Left ventricle myocardium superior (tissue), 1 donor: ENCODE data around the gene SRGAP1. TPM values are rescaled to one million over a fixed set of nuclear protein-coding genes. Genes with fewer than 3 reads are reported as not detected.
A peak's percentile ranks its signal among the peaks of the same experiment; 100 is the strongest.
"Not testable (repeated sequence)": the region's sequence is repeated elsewhere in the genome, so short reads cannot be mapped to it uniquely, and the experiment has no call there.

Source experiments
- ATAC-seq: fragments of 200-7000 bp; cut with Tn5 transposase; one replicate; pipeline ENCODE4 v1.9.1; 2020; ENCODE audit warnings: mild to moderate bottlenecking, moderate library complexity
- DNase-seq: peaks from one replicate; pipeline ENCODE4 v3.0.0-alpha.2; 2020
- intact Hi-C: fragments of 100-400 bp; cut with micrococcal nuclease; formaldehyde crosslinking; loops from one replicate; pipeline ENCODE4 v1.11.0; 2022
- total RNA-seq: library from RNA; stranded (reverse); fragmentation: NEBNext Ultra II Directional; extraction: Animal tissue kit (Norgen Biotek cat#: 25700); gene quantifications from one replicate; pipeline ENCODE4 v1.2.1, GENCODE V29; 2021
- donor health status: DM: no; HTN: yes; CAD: no; lungs with severe emphysema.

The SRGAP1 gene
- total RNA-seq, 1 donor from 2014 or later = 2.6 TPM

DNA sequence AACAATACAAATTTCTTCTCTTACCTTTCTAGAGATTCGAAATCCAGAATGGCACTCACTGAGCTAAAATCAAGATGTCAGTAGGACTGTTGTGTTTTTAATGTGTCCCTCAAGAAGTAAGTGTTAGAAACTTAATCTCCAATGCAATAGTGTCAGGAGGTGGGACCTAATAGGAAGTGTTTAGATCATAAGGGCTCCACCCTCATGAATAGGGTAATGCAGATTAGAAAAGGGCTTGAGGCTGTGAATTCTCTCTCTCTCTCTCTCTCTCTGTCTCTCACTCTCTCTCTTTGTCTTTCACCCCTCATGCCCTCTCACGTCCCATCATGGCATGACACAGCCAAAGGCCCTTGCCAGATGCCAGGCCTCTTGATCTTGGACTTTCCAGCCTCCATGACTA lies 15.6 kb upstream of the SRGAP1 start:
- intact Hi-C loops = no loop called here
- DNase-seq (no peak), ATAC-seq (no peak)

DNA sequence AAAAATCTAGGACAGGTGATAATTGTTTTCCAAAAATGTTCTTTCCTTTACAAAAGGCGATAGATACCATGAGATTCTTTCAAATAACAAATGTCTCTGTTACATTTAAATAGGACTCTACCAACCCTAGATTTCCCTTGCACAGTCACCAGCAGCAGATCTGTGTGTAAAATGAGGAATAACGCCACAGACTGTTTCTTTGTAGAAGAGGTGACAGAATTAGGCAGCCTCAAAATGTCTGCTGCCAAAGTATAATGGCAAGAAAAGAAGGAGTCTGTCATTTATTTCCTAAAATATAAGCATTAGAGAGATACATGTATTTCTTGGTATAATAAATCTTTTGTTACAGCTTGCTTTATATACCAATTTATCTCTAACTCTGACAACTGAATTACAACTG lies 8.5 kb upstream of the SRGAP1 start:
- DNase-seq (no peak), ATAC-seq (no peak)
- intact Hi-C loops = no loop called here

DNA sequence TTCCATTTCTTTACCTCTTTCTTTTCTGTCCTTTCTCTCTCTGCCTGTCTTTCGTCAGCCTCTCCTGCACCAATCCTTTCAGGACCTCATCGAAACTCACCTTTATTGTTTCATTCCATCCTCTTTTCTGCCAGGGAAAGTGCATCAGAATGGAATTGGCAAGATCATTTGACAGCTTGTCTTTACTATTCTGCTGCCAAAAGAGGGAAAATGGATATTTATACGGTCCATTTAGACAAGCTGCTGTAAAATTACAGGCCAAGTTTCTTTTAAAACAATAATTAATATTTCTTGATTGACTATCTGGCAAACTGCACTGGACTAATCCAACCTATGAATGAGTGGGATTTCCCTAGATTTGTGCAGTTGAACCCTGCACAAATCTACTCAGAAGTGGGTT lies 7.6 kb upstream of the SRGAP1 start:
- DNase-seq = no peak
- no peak for ATAC-seq
- intact Hi-C loops = no loop called here

DNA sequence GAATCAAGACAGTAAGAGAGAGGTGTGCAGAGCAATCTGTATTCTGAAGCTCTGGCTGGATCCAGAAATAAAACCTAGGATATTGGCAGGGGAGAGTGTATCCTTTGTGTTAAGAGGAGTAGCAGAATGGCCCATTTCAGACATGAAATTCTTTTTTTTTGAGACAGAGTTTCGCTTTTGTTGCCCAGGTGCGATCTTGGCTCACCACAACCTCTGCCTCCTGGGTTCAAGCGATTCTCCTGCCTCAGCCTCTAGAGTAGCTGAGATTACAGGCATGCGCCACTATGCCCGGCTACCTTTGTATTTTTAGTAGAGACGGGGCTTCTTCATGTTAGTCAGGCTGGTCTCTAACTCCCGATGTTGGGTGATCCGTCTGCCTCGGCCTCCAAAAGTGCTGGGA lies 6.1 kb upstream of the SRGAP1 start:
- intact Hi-C loops = loop anchor here (2.0 kb wide), 1 partner anchor 418 kb away; no protein-coding TSS in a partner anchor
- DNase-seq = no peak
- ATAC-seq = no peak

DNA sequence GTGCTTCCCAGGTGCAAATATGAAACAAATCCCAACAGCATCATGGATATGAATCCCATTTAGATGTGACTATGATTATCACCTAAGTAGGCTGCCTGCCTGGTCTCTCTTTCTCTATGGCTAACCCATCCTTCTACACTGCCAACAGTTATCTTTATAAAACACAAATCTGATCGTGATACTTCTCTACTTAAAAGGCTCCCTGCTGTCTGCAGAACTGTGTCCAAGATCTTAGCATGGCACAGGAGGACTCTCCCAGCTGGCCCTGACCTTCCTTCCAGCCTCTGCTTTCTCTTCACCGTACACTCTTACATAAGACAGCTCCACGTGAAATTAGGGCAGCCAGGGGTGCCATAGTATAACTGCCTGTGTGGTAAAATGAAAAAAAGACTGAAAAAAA lies 3.5 kb upstream of the SRGAP1 start:
- intact Hi-C loops = no loop called here
- DNase-seq (no peak), ATAC-seq (no peak)

DNA sequence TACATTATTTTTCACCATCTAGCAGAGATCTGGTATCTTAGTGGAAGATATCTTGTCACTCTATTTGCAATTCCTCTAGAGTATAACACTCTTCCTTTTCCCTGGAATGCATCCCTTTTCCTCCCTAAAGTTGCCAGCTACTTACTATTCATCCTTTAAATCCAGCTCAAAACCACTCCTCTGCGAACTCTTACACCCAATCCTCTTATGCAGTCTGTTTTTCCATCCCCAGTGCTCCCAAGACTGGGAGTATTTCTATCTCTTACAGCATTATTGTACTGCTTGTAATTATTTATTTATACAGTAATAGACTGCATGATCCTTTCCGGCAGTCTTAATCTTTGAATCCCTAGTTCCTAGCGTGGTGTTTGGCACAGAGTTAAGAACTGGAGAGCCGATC lies 2.9 kb upstream of the SRGAP1 start:
- ATAC-seq = no peak
- intact Hi-C loops = no loop called here
- no peak for DNase-seq

DNA sequence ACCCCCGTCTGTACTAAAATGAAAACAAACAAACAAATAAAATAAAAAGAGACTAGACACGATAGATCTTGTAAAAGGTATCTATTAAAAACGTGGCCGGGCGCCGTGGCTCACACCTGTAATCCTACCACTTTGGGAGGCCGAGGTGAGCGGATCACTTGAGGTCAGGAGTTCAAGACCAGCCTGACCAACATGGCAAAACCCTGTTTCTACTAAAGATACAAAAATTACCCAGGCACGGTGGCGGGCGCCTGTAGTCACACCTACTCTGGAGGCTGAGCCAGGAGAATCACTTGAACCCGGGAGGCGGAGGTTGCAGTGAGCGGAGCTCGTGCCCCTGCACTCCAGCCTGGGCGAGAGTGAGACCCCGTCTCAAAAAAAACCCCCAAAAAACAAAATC lies 1.8 kb upstream of the SRGAP1 start:
- not testable (repeated sequence) for ATAC-seq, DNase-seq
- intact Hi-C loops = loop anchor here (2.0 kb wide), 1 partner anchor 338 kb away; no protein-coding TSS in a partner anchor

DNA sequence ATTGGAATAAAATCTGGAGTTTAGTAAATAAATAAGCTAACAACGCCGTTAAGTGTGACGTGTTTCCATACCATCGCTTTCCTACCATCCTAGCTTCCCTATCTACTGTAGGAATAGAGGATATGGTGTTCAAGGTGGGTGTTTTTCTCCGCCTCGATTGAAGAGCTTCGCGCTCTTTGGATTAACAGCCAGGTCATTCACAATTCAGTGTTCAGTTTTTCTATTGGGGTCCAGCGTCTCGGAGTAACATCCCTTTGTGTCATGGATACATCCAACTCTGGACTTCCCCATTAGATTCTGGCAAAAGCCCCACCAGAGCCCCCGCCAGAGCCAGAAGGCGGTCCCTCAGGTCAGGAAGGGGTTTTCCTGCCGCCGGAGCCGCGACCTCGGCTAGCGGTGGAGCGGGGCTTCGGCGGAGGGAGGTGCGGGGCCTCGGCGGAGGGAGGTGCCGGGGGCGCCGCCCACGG lies 1.2 kb upstream of the SRGAP1 start:
- no peak for ATAC-seq
- intact Hi-C loops = loop anchor here (2.0 kb wide), 1 partner anchor 338 kb away; no protein-coding TSS in a partner anchor
- DNase-seq = no peak

DNA sequence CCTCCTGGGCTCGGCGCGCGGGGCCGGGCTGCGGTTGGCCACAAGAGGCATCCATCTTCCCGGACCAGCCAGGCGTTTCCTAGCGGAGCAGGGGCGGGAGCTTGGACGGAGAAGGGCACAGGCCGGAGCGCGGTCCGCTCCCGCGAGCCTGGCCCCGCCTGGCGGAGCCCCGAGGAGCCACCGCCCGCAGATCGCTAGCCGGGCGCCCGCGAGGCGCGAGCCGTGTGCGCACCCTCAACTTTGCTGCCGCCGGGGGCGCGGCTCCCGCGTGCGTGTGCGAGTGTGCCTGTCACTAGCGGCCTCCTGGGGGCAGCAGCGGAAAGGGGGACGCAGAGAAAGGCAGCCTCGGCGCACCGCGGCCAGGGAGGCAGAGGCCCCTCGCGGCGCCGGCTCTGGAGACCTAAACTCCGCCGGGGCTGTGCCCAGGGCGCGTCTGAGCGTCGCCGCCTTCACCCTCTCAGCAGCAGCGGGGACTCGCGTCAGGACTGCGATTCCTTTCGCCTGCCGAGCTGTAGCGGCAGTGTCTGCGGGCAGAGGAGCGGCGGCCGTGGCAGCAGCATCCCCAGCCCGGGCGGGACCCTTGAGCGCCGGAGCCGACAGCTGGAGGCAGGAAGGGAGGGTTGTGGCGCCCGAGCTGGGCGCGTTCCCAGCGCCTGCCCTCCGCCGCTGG lies 644 bp upstream of the SRGAP1 start:
- ATAC-seq = peak; percentile 95
- peak; percentile 95 for DNase-seq
- intact Hi-C loops = loop anchor here (2.0 kb wide), 1 partner anchor 337 kb away; no protein-coding TSS in a partner anchor

DNA sequence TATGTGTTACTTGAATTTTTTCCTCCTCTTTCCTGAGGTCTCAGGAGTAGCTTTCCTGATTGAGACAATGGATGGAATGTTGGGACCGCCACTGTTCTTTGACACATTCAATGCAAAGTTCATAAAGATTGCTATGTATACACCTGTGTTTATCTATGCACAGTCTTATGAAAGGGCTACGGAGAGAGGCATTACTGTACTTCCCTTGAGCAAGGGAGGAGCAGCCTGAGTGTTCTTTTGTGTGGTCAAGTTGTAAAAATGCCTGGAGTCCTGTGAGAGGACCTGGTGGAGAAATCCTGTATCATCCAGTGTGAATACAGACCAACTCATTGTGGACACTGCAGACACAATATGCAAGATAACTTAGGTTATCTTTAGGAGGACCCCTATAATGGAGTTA lies 1.2 kb downstream of the SRGAP1 start:
- no peak for ATAC-seq
- intact Hi-C loops = no loop called here
- DNase-seq = no peak

DNA sequence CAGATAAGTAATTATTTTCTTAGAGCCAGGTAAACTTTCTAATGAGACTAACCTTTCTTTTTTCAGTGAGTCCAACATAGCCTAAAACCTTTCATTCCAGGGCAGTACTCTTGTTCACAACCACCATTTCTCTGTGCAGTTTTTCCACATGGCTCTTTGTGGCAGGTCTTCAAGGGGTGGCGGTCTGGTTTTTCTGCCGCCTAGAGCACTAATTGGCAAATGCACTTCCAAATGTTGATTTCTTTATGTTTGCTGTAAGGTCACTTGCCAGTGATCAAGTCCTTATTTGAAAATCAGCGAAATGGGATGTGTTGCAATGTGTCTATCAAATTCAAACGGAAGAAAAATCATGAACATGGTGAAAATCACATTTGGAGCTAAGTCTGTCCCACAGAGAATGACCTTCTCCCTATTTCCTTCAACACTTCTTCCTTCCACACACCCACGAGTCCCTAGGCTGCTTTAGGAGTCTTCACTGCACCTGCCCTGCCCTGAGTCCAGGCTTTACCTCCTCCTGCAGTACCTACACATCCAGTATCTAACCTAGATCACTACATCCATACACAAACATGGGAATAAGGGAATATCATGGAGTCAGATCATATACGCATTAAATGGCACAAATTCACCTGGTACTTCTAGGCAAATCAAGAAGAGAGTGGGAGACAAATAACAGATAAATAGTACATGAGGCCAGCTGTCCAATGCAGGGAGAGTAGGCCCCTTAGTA lies 1.9 kb downstream of the SRGAP1 start:
- intact Hi-C loops = no loop called here
- no peak for DNase-seq
- no peak for ATAC-seq

DNA sequence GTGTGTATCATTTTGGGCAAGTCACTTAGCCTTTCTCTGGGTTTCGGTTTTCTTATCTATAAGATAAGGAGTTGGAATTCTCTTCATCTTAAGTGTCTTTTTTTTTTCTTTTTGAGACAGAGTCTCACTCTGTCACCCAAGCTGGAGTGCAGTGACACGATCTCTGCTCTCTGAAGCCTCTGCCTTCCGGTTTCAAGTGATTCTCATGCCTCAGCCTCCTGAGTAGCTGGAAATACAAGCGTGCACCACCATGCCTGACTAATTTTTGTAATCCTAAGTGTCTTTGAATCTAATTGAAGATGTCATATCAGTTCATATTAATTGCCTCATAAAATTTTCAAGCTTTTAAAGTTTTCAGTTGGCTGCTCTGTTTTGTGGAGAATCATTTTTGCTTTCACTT lies 4.0 kb downstream of the SRGAP1 start:
- no peak for ATAC-seq
- intact Hi-C loops = no loop called here
- no peak for DNase-seq

DNA sequence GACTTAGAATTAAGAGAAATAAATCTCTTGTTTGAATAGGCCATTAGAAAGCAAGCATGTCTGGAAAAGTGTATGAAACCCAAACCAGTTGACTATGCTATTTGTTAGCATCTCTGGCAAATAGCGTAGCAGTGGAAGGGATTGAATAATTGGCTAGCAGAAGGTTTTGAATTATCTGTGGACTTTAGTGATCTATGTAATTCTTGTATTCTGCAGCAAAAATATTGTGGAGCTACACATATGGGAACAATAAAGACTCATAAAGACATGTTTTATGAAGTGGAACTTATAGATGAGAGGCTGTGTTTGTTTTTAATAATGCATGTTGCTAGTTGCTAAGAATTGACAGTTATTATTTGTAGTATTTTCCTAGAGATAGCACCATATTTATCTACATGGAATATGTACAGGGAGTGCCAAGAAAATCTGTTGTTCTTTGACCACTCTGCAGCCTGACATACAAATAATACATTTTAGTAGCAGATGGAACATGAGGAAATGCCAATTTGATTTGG lies 4.7 kb downstream of the SRGAP1 start:
- DNase-seq (no peak), ATAC-seq (no peak)
- intact Hi-C loops = no loop called here

DNA sequence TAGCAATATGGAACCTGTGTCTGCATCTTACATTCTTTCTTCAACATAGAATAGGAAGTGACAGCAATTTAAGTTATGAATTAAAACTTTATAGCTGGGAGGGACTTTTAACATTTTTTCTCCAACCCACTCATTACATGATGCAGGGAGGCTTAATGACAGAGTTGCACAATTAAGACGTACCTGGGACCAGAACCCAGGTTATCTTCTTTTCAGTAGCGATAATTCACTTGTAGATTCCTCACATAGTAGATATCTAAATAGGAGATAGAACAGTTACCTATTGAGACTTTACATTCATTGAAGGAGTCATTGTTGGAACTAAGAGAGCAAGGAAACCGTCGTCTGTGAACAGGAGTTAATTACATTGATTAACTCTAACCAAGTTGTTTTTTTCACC lies 5.1 kb downstream of the SRGAP1 start:
- ATAC-seq (no peak), DNase-seq (no peak)
- intact Hi-C loops = no loop called here

DNA sequence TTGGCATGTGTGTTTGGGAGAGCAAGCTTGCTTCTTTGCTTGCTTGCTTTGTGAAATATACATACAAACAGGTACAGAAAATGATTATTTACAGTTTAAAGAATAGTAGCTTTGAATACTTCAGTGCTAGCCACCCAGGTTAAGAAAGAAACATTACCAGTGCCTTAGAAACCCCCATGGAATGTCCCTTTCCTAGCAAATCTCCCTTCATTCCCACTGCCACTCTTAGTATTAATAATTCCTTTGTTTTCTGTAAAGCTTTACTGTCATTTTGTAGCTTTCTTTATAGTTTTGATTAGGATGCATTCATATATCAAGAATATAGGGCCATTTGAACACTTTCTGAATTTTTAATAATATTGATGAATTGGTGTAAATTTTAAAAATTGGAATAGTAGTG lies 9.5 kb downstream of the SRGAP1 start:
- intact Hi-C loops = no loop called here
- DNase-seq (no peak), ATAC-seq (no peak)

DNA sequence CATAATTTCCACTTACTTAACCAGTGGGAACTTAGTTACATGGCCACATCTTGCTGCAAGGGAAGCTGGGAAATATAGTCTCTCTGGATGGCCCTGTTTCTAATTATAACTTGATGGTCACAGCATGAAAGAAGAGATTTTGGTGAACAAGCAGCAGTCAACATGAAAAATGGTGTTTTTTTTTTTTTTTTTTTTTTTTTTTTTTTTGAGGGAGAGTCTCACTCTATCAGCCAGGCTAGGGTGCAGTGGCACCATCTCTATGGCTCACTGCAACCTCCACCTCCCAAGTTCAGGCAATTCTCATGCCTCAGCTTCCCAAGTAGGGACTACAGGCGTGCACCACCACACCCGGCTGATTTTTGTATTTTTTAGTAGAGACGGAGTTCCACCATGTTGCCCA lies 10.8 kb downstream of the SRGAP1 start:
- ATAC-seq (no peak), DNase-seq (no peak)
- intact Hi-C loops = no loop called here

DNA sequence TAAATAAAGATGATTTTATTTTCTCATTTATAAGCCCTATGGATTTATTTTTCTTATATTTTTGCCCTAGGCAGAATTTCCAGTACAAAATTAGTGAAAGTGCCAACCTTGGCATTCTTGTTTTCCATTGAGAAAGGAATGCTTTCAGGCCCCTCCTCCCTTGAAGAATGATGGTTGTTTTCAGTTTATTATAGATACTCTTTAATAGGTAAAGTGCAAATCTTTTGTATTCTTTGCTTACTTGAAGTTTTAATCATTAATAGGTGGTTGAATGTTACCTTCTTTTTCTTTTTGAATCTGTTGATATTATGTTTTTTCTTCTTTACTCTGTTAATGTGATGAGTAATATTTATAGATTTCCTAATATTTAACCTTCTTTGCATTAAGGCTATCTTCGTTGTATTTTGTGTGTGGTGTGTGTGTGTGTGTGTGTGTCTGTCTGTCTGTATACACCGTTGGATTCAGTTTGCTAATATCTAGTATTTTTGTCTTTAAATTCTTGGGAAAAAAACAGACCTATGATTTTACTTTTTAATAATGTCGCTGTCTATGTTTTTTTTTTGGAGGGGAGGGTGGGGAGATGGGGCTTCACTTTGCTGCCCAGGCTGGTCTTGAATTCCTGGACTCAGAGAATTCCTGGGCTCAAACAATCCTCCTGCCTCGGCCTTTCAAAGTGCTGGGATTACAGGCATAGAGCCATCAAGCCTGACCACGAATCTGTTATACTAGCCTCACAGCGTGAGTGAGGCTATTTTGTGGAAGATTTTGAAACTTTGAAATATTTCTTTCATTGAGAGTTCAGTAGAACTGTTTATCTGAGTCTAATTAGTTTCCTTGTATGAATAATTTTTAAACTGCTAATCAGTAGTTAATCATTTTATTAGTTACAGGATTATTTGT lies 13.5 kb downstream of the SRGAP1 start:
- ATAC-seq = no peak
- intact Hi-C loops = no loop called here
- no peak for DNase-seq

DNA sequence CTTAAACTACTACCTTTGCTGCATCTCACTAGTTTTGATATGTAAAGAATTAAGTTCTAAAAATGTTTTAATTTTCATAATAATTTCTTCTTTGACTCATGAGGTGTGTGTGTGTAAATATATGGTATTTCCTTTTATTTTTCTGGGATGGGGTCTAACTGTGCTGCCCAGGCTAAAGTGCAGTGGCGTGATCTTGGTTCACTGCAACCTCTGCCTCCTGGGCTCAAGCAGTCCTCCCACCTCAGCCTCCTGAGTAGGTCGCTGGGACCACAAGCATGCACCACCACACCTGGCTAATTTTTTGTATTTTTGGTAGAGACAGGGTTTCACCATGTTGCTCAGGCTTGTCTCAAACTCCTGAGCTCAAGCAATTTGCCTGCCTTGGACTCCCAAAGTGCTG lies 15.4 kb downstream of the SRGAP1 start:
- DNase-seq, intact Hi-C loops, ATAC-seq: not testable (repeated sequence)

DNA sequence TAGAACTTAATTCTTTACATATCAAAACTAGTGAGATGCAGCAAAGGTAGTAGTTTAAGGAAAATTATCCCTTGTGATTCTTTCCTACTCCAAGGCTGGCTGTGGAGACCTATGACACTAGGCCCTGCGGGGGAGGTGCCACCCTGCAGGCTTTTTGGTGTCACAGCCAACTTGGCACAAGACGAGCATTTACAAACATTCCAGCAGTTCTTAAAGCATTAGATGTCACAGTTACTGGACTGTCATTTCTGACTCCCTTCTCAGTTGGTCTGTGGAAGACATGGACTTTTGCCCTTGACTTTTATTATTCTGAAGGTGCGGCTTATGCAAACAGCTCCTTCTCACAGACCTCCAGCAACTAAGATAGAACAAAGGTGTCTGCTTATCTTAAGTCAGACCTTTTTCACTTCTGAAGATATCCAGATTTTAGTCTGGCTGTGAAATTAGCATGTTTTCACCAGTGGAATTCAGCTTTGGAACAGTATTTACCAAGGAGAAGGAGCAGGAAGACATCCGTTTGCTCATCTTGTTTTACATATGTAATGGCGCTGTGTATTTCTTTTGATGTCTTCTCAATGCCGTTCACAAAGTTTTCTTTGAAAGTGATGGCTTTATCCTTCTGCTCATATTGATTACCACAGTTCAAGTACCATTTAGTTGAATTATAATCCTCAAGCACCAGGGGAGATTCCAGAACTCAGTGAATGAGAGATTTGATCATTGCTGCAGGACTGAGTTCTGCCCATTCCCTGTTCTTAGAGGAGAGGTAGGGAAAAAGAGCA lies 17.9 kb downstream of the SRGAP1 start:
- intact Hi-C loops = no loop called here

More for the DNA sequence above, 17.9 kb downstream of the SRGAP1 start:
- peak; percentile 78 for ATAC-seq
- DNase-seq = peak; percentile 40
